ENCODE data around the gene OSMR.

GRCh38 chr5:38832810-38833209 lies 13.0 kb upstream of the OSMR start:
- TF ChIP-seq CTCF (IDR thresholded peaks at IDR 0.05), result no peak
- TF ChIP-seq EZH2 (IDR thresholded peaks at IDR 0.05; ENCODE audit: borderline replicate concordance, insufficient read depth, low read depth, low read length, poor library complexity, severe bottlenecking), result no peak
